Vagina (tissue), 2 donors: Measurements from ENCODE around the gene UBXN2A. TPM values are rescaled to one million over a fixed set of nuclear protein-coding genes. Genes with fewer than 3 reads are reported as not detected.
A peak's percentile ranks its signal among the peaks of the same experiment; 100 is the strongest.

Experiments
- DNase-seq, 2 donors: peaks; one replicate each; pipeline ENCODE4 v3.0.0-alpha.2; 2017; ENCODE audit errors: extremely low spot score in 2 of 2
- H3K27ac ChIP-seq: fragments of 200-600 bp; sonication (generic); one replicate; pipeline ENCODE4 v1.5.1; 2019
- H3K27me3 ChIP-seq: fragments of 200-600 bp; sonication (generic); one replicate; pipeline ENCODE4 v1.5.1; 2019
- H3K36me3 ChIP-seq, 2 donors: fragments of 200-600 bp; sonication (generic); one replicate each; pipeline ENCODE4 v1.5.1; 2017 to 2019
- H3K4me1 ChIP-seq: fragments of 200-600 bp; sonication (generic); one replicate; pipeline ENCODE4 v1.5.1; 2019
- H3K4me3 ChIP-seq, 2 donors: fragments of 200-600 bp; sonication (generic); 1 replicate in 1 of 2; 2 replicates in 1 of 2; pipeline ENCODE4 v1.5.1; 2016 to 2019
- H3K9me3 ChIP-seq: fragments of 200-600 bp; sonication (generic); one replicate; pipeline ENCODE4 v1.5.1; 2019
- POLR2A ChIP-seq, 2 donors: fragments of 450-650 bp; IDR thresholded peaks; one replicate each; pipeline ENCODE4 v1.6.1; 2017; ENCODE audit warnings: antibody characterized with exemption in 2 of 2, mild to moderate bottlenecking in 2 of 2, moderate library complexity in 2 of 2
- POLR2AphosphoS5 ChIP-seq, 2 donors: sonication (generic); formaldehyde crosslinking; IDR thresholded peaks; one replicate each; pipeline ENCODE4 v1.9.0; 2017; ENCODE audit warnings: antibody characterized with exemption in 2 of 2, mild to moderate bottlenecking in 2 of 2, low read depth in 1 of 2; ENCODE audit not compliant: insufficient read depth in 1 of 2
- intact Hi-C: fragments of 100-400 bp; cut with DNase I; formaldehyde crosslinking; loops from one replicate; pipeline ENCODE4 v1.15.1; 2023
- small RNA-seq: library from RNA; depleted of rRNA; stranded (forward); fragments of <200 nt; gene quantifications from one replicate; pipeline ENCODE3, GENCODE V24; 2016
- total RNA-seq: library from RNA; depleted of rRNA; stranded (reverse); fragments of >200 nt; gene quantifications from one replicate; pipeline ENCODE4 v1.2.3, GENCODE V29; 2016
- TF ChIP-seq, protein P1 (sequence below), 3 experiments: fragments of 450-650 bp in 2 of 3; fragments of 200-600 bp in 1 of 3; sonication (generic) in 1 of 3; IDR thresholded peaks; one replicate each; pipeline ENCODE4 v1.5.1; 2017 to 2019; ENCODE audit warnings: antibody characterized with exemption in 3 of 3, mild to moderate bottlenecking in 2 of 3, moderate library complexity in 2 of 3

Gene UBXN2A
- total RNA-seq, 1 donor from 2014 or later, result 12.5 TPM

DNA sequence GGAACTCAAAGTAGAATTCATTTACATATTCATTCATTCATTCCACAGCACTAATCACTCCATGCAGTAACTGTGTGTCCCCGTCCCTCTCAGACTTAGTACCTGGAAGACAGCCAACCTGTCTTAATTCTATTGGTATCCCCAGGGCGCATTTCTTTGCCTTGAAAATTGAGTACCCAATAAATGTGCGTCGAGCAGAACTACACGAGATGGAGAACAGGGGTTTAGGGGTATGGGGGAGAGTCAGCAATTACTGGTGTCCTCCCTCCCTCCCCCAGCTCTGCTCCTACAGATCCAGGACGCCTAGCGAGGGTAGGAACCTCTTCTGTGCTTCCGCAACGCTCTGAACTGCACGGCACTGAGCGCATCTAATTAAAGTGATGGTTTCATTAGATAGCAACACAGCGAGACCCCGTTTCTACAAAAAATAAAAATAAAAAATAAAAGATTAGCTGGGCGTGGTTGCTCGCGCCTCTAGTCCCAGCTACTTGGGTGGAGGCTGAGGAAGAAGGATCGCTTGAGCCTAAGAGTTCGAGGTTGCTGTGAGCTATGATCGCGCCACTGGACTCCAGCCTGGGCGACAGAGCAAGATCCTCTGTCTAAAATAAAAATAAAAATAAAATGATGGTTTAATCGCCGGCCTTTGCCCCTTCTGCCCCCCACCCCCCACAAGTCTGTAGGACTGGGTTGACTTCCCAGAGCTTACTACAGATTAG, 108.7 kb downstream of the UBXN2A start:
- Histone ChIP-seq H3K4me3 (peak overlapping the region; percentile 81 to 92), H3K27me3 (no peaks in the 10 kb centered on the region), H3K9me3 (no peaks in the 10 kb centered on the region), H3K4me1 (peaks cover 35% of the 10 kb centered on the region), H3K27ac (peak overlapping the region; percentile 82), H3K36me3 (no peaks in the 10 kb centered on the region)
- intact Hi-C loops, result loop anchor here (10.0 kb wide), 1 partner anchor 124 kb away; the partner anchor contains the start of gene ATAD2B
- DNase-seq, result no peak
- TF ChIP-seq POLR2AphosphoS5 (IDR thresholded peaks at IDR 0.05; ENCODE audit: insufficient read depth in 1 of 2, low read depth in 1 of 2) (no peak), POLR2A (IDR thresholded peaks at IDR 0.05) (no peak)

DNA sequence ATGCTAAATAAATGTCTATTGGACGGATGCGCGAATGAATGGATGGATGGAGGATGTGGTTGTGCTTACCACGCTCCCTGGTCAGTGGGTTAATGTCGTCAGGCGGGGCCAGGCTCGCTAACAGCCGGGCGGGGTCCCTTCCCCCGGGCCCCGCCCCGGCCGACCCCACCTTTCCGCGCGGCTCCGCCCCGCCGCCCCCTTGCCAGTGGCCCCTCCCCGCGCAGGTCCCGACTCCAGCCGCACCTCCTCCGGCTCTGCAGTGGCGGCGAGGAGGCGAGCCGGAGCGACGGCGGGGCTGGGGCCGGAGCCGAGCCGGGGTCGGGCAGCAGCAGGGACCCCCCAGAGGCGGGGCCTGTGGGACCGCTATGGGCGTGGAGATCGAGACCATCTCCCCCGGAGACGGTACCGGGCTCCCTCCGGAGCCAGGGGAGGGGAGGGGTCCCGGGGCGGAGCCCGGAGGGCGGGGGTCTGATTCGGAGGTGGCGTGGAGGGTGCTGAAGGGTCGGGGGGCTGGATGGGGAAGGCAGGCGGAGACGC, 109.3 kb downstream of the UBXN2A start, which contains the start of gene FKBP1B:
Gene FKBP1B, plus strand, starts transcription at position 257 of the 537 bp plus-strand sequence. Its CDS starts 109 bp downstream, at position 366.
- H3K4me3 ChIP-seq, result peak within 1 kb of the TSS; percentile 81 to 92

DNA sequence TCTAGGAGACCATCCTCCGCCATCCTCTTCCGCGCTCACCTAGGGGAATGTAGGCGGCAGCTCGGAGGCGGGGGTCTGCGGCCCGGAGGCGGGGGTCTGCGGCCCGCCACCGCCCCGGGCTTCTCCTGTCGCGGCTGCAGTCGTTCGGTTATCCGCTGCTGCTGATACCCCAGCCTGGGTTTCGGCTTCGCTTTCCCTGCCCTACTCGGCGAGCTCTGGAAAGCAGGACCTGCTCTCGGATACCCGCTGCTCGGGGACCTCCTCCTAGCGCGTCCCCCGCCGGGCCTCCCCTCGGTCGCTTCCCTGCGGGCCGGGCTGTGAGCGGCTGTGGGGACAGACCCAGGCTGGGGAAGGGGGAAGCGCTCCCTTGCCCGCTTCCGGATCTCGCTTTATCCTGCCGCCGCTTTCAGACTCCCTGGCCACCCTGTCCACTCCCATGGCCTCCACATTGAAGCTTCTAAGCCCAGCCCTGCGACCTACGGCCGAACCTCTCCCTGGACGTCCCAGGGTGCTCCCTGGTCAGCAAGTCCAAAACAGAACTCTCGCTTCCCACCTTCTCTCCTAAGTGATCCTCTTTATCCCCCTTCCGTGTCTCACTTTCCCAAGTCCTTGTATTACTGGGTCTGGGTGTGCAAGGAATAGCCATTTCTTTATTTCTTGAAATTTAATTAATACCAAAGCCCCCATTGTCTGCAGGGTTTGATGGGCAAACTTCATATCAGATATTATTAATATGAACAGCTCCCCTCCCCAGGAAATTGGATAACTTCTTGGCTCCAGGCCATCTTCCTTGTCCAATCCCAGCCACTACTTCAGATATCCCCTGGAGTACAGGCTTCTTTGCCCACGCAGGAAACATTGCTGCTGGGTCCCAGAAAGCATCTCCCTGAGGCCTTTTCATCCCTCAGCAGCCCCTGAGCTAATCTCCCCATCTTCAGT, 110.0 kb downstream of the UBXN2A start:
- Histone ChIP-seq H3K27ac (peak overlapping the region; percentile 82), H3K4me3 (peak overlapping the region; percentile 81 to 92), H3K4me1 (peaks cover 35% of the 10 kb centered on the region), H3K36me3 (no peaks in the 10 kb centered on the region), H3K9me3 (no peaks in the 10 kb centered on the region), H3K27me3 (no peaks in the 10 kb centered on the region)
- intact Hi-C loops, result no loop called here
- TF ChIP-seq POLR2AphosphoS5 (IDR thresholded peaks at IDR 0.05; ENCODE audit: insufficient read depth in 1 of 2, low read depth in 1 of 2) (no peak), POLR2A (IDR thresholded peaks at IDR 0.05) (no peak)
- TF ChIP-seq, protein P1, sequence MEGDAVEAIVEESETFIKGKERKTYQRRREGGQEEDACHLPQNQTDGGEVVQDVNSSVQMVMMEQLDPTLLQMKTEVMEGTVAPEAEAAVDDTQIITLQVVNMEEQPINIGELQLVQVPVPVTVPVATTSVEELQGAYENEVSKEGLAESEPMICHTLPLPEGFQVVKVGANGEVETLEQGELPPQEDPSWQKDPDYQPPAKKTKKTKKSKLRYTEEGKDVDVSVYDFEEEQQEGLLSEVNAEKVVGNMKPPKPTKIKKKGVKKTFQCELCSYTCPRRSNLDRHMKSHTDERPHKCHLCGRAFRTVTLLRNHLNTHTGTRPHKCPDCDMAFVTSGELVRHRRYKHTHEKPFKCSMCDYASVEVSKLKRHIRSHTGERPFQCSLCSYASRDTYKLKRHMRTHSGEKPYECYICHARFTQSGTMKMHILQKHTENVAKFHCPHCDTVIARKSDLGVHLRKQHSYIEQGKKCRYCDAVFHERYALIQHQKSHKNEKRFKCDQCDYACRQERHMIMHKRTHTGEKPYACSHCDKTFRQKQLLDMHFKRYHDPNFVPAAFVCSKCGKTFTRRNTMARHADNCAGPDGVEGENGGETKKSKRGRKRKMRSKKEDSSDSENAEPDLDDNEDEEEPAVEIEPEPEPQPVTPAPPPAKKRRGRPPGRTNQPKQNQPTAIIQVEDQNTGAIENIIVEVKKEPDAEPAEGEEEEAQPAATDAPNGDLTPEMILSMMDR (IDR thresholded peaks at IDR 0.05), result no peak
- DNase-seq, result no peak

More for the DNA sequence above, 109.3 kb downstream of the UBXN2A start, which contains the start of gene FKBP1B:
- Histone ChIP-seq H3K4me1 (peaks cover 35% of the 10 kb centered on the region), H3K27me3 (no peaks in the 10 kb centered on the region), H3K9me3 (no peaks in the 10 kb centered on the region), H3K36me3 (no peaks in the 10 kb centered on the region), H3K27ac (peak within 1 kb of the TSS; percentile 82)
- no peak for DNase-seq
- intact Hi-C loops, result loop anchor here (10.0 kb wide), 1 partner anchor 125 kb away; the partner anchor contains the start of gene ATAD2B
- peak in 1 of 2 donors; percentile 41 for TF ChIP-seq POLR2AphosphoS5 (IDR thresholded peaks at IDR 0.05; ENCODE audit: insufficient read depth in 1 of 2, low read depth in 1 of 2)
- TF ChIP-seq POLR2A (IDR thresholded peaks at IDR 0.05), result no peak

DNA sequence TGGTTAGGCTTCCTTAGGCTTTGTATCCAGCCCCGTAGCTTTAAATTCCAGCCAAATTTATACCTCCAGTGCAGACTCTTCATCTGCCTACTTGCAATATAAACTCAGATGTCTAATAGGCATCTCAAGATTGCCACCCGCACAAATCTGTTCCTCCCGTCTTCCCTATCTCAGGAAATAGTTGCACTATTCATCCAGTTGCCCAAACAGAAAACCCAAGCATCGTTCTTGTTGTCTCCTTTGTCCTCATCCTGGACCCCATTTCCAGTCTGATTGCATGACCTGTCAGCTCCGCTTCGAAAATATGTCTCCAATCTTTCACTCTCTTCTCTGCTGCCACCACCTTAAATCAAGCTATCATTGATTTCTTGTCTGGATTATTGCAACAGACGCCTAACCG, 111.6 kb downstream of the UBXN2A start:
- TF ChIP-seq POLR2A (IDR thresholded peaks at IDR 0.05) (no peak), POLR2AphosphoS5 (IDR thresholded peaks at IDR 0.05; ENCODE audit: insufficient read depth in 1 of 2, low read depth in 1 of 2) (no peak)
- TF ChIP-seq, protein P1 (IDR thresholded peaks at IDR 0.05), result no peak
- intact Hi-C loops, result no loop called here
- Histone ChIP-seq H3K27me3 (no peaks in the 10 kb centered on the region), H3K27ac (no peak overlapping the region), H3K36me3 (no peaks in the 10 kb centered on the region), H3K4me1 (peaks cover 24% of the 10 kb centered on the region), H3K4me3 (no peak overlapping the region), H3K9me3 (no peaks in the 10 kb centered on the region)
- DNase-seq, result no peak

DNA sequence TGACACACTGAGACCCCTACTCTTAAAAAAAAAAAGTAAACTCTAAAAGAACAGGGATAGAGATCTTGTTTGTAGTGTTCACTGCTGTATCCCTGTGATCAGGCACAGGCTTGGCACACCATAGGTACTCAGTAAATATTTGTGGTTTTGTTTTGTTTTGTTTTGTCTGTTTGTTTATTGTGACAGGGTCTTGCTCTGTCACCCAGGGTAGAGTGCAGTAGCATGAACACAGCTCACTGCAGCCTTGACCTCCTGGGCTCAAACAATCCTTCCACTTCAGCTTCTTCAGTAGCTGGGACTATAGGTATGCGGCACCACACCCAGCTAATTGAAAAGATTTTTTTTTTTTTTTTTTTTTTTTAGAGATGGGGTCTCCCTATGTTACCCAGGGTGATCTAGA, 112.7 kb downstream of the UBXN2A start:
- Histone ChIP-seq H3K27me3 (no peaks in the 10 kb centered on the region), H3K4me1 (peaks cover 20% of the 10 kb centered on the region), H3K4me3 (no peak overlapping the region), H3K9me3 (no peaks in the 10 kb centered on the region), H3K36me3 (no peaks in the 10 kb centered on the region), H3K27ac (no peak overlapping the region)
- no peak for TF ChIP-seq POLR2A (IDR thresholded peaks at IDR 0.05)
- TF ChIP-seq, protein P1 (IDR thresholded peaks at IDR 0.05), result no peak
- TF ChIP-seq POLR2AphosphoS5 (IDR thresholded peaks at IDR 0.05; ENCODE audit: insufficient read depth in 1 of 2, low read depth in 1 of 2), result no peak
- intact Hi-C loops, result no loop called here
- no peak for DNase-seq

Small RNA genes lying within 50 kb of the gene (small RNA-seq; reads per million reads assigned to genes)
- gene RN7SL610P (not detected), gene RNU6-370P (not detected)

Other genes starting within 250 kb of the UBXN2A start
- gene ATAD2B, start 13.3 kb upstream of the UBXN2A start, total RNA-seq, result 38.5 TPM
- not detected for gene MFSD2B, start 69.6 kb downstream of the UBXN2A start, total RNA-seq
- 5.2 TPM for gene WDCP, start 106.9 kb downstream of the UBXN2A start, total RNA-seq
- gene FKBP1B, start 109.3 kb downstream of the UBXN2A start, total RNA-seq, result 14.2 TPM
- 82.3 TPM for gene SF3B6, start 135.9 kb downstream of the UBXN2A start, total RNA-seq
- 31.9 TPM for gene TP53I3, start 144.4 kb downstream of the UBXN2A start, total RNA-seq
- not detected for gene PFN4, start 182.9 kb downstream of the UBXN2A start, total RNA-seq
- 16.5 TPM for gene FAM228B, start 183.0 kb downstream of the UBXN2A start, total RNA-seq
- gene FAM228A, start 234.6 kb downstream of the UBXN2A start, total RNA-seq, result 0.98 TPM